Gastroesophageal sphincter (tissue), 4 donors: ENCODE results near the gene RERG. TPM values are rescaled to one million over a fixed set of nuclear protein-coding genes. Genes with fewer than 3 reads are reported as not detected.
A peak's percentile ranks its signal among the peaks of the same experiment; 100 is the strongest.

Experiments
- ATAC-seq: fragments of 150-250 bp; one replicate; pipeline ENCODE4 v1.9.1; 2016; ENCODE audit warnings: mild to moderate bottlenecking, moderate library complexity
- H3K27ac ChIP-seq, 4 donors: fragments of 200-600 bp; sonication (generic) in 3 of 4; 1 replicate in 3 of 4; 2 replicates in 1 of 4; pipeline ENCODE4 v1.5.1; 2016 to 2019
- H3K27me3 ChIP-seq: fragments of 200-600 bp; sonication (generic); one replicate; pipeline ENCODE4 v1.5.1; 2019
- H3K36me3 ChIP-seq, 2 donors: fragments of 200-600 bp; sonication (generic); one replicate each; pipeline ENCODE4 v1.5.1; 2019; ENCODE audit warnings: control low read depth in 1 of 2
- H3K4me1 ChIP-seq, 3 donors: fragments of 200-600 bp; sonication (generic); 1 replicate in 2 of 3; 2 replicates in 1 of 3; pipeline ENCODE4 v1.5.1; 2016 to 2019; ENCODE audit warnings: control low read depth in 2 of 3
- H3K4me3 ChIP-seq, 2 donors: fragments of 200-600 bp; sonication (generic); one replicate each; pipeline ENCODE4 v1.5.1; 2019; ENCODE audit warnings: mild to moderate bottlenecking in 1 of 2, moderate library complexity in 1 of 2
- H3K9me3 ChIP-seq, 3 donors: fragments of 200-600 bp; sonication (generic); one replicate each; pipeline ENCODE4 v1.5.1; 2017 to 2019; ENCODE audit warnings: control low read depth in 2 of 3
- CTCF ChIP-seq, 4 experiments: fragments of 200-600 bp in 2 of 4; fragments of 450-650 bp in 2 of 4; sonication (generic) in 1 of 4; IDR thresholded peaks; one replicate each; pipeline ENCODE4 v1.5.1; 2017 to 2019; ENCODE audit warnings: antibody characterized with exemption in 4 of 4, mild to moderate bottlenecking in 2 of 4, moderate library complexity in 2 of 4
- EP300 ChIP-seq: sonication (generic); formaldehyde crosslinking; IDR thresholded peaks from one replicate; pipeline ENCODE4 v1.6.1; 2017; ENCODE audit warnings: antibody characterized with exemption, mild to moderate bottlenecking
- POLR2A ChIP-seq, 2 donors: fragments of 450-650 bp; IDR thresholded peaks; one replicate each; pipeline ENCODE4 v1.6.1; 2017; ENCODE audit warnings: antibody characterized with exemption in 2 of 2, mild to moderate bottlenecking in 2 of 2, moderate library complexity in 1 of 2
- POLR2AphosphoS5 ChIP-seq: sonication (generic); formaldehyde crosslinking; IDR thresholded peaks from one replicate; pipeline ENCODE4 v1.6.1; 2017; ENCODE audit warnings: antibody characterized with exemption
- WGBS, 2 donors: methylation state at CpG; one replicate each; pipeline ENCODE4 v1.1.5; 2018; ENCODE audit warnings: low coverage in 1 of 2; 5-methylcytosine and 5-hydroxymethylcytosine counted together
- total RNA-seq, 4 donors: library from RNA; depleted of rRNA; stranded (reverse); fragments of >200 nt; gene quantifications; one replicate each; pipeline ENCODE4 v1.1.0, GENCODE V29; 2016

The RERG gene
- total RNA-seq, 4 donors from 2014 or later = 13.6 to 32.0 (median 19.8) TPM

- Histone ChIP-seq H3K9me3 (no peaks in the 10 kb centered on the region), H3K27ac (peak overlapping the region; percentile 15 to 52 (median 32)), H3K36me3 (no peaks in the 10 kb centered on the region), H3K27me3 (no peaks in the 10 kb centered on the region), H3K4me3 (no peak overlapping the region), H3K4me1 (peaks cover 5 to 37% (median 14%) of the 10 kb centered on the region in 3 donors)
- TF ChIP-seq POLR2AphosphoS5 (peak; percentile 15), CTCF (IDR thresholded peaks at IDR 0.05) (no peak), POLR2A (IDR thresholded peaks at IDR 0.05) (no peak)
- WGBS, 2 donors = 35% methylated on average over 1 of the region's 1 CpG; no CpG with 5 or more reads in 1 of the 2 donors
- peak; percentile 26 for ATAC-seq
Measured at GRCh38 chr12:15201056-15201455, 20.2 kb downstream of the RERG start.

GRCh38 chr12:15200641-15201040, 20.6 kb downstream of the RERG start:
- peak overlapping the region; percentile 15 to 52 (median 32) for H3K27ac ChIP-seq
- H3K36me3 ChIP-seq = no peaks in the 10 kb centered on the region
- ATAC-seq = no peak
- no peaks in the 10 kb centered on the region for H3K27me3 ChIP-seq
- H3K4me1 ChIP-seq = peaks cover 5 to 36% (median 12%) of the 10 kb centered on the region in 3 donors
- no peak overlapping the region for H3K4me3 ChIP-seq
- TF ChIP-seq POLR2A (IDR thresholded peaks at IDR 0.05) = no peak
- TF ChIP-seq EP300 = no peak
- TF ChIP-seq POLR2AphosphoS5 = no peak
- no peak for TF ChIP-seq CTCF (IDR thresholded peaks at IDR 0.05)
- 18 to 31% methylated on average over 2 of the region's 2 CpGs for WGBS, 2 donors
- H3K9me3 ChIP-seq = no peaks in the 10 kb centered on the region

- Histone ChIP-seq H3K27ac (no peak overlapping the region), H3K4me3 (no peak overlapping the region), H3K4me1 (peaks cover 5 to 38% (median 12%) of the 10 kb centered on the region in 3 donors), H3K36me3 (no peaks in the 10 kb centered on the region), H3K9me3 (no peaks in the 10 kb centered on the region), H3K27me3 (no peaks in the 10 kb centered on the region)
- peak; percentile 38 for ATAC-seq
- WGBS, 2 donors = 20 to 24% methylated on average over 2 of the region's 2 CpGs
- TF ChIP-seq POLR2A (IDR thresholded peaks at IDR 0.05) (no peak), EP300 (no peak), POLR2AphosphoS5 (no peak)
Measured at GRCh38 chr12:15199930-15200329, 21.3 kb downstream of the RERG start.

GRCh38 chr12:15196678-15197505, 24.3 kb downstream of the RERG start:
- Histone ChIP-seq H3K27ac (peak overlapping the region; percentile 32 to 50 (median 48)), H3K4me1 (peaks cover 9 to 53% (median 15%) of the 10 kb centered on the region in 3 donors)
- no peak for ATAC-seq

GRCh38 chr12:15196221-15196620, 25.0 kb downstream of the RERG start:
- Histone ChIP-seq H3K9me3 (no peaks in the 10 kb centered on the region), H3K4me1 (peaks cover 9 to 51% (median 14%) of the 10 kb centered on the region in 3 donors), H3K4me3 (no peak overlapping the region), H3K27me3 (no peaks in the 10 kb centered on the region), H3K27ac (peak overlapping the region in 2 of 4 donors; percentile 47 to 49), H3K36me3 (no peaks in the 10 kb centered on the region)
- no peak for ATAC-seq
- WGBS, 2 donors = 61 to 67% methylated on average over 2 to 3 of the region's 3 CpGs
- TF ChIP-seq POLR2A (IDR thresholded peaks at IDR 0.05) = no peak

More at GRCh38 chr12:15196678-15197505, 24.3 kb downstream of the RERG start:
- TF ChIP-seq POLR2AphosphoS5 = no peak
- TF ChIP-seq EP300 = no peak
- no peak for TF ChIP-seq POLR2A (IDR thresholded peaks at IDR 0.05)
- TF ChIP-seq CTCF (IDR thresholded peaks at IDR 0.05) = no peak
- no peak overlapping the region for H3K4me3 ChIP-seq
- H3K27me3 ChIP-seq = no peaks in the 10 kb centered on the region
- no peaks in the 10 kb centered on the region for H3K36me3 ChIP-seq
- H3K9me3 ChIP-seq = no peaks in the 10 kb centered on the region
- WGBS, 2 donors = 56 to 78% methylated on average over 3 of the region's 3 CpGs
